Bronchial epithelial cell (primary cell): ENCODE results near the gene CNTN1. TPM values are rescaled to one million over a fixed set of nuclear protein-coding genes. Genes with fewer than 3 reads are reported as not detected.

Source experiments
- DNase-seq: peaks from one replicate; pipeline ENCODE4 v3.0.0-alpha.2; 2010; ENCODE audit warnings: low read depth
- FAIRE-seq: peaks from 2 replicates; lab custom pipeline; 2011; peaks lifted over from hg19 to GRCh38; lab: Jason Lieb, UNC
- H3K27me3 ChIP-seq: 2 replicates; pipeline ENCODE4 v1.5.1; 2011; ENCODE audit warnings: low read length; ENCODE audit not compliant: control insufficient read depth, insufficient read depth
- H3K36me3 ChIP-seq: 2 replicates; pipeline ENCODE4 v1.5.1; 2011; ENCODE audit warnings: low read length; ENCODE audit not compliant: control insufficient read depth, insufficient read depth
- H3K4me3 ChIP-seq: 2 replicates; pipeline ENCODE4 v1.5.1; 2011; ENCODE audit warnings: mild to moderate bottlenecking, low read depth, low read length, control low read depth
- CTCF ChIP-seq: IDR thresholded peaks from 2 replicates; pipeline ENCODE4 v1.5.1; 2011; ENCODE audit warnings: mild to moderate bottlenecking, moderate library complexity, low read length, control low read depth, inconsistent platforms; ENCODE audit not compliant: insufficient read depth, severe bottlenecking
- total RNA-seq: library from RNA; depleted of rRNA; stranded (reverse); fragments of >200 nt; gene quantifications from 2 replicates; pipeline ENCODE4 v1.2.1, GENCODE V29; 2014

The CNTN1 gene
- total RNA-seq, 1 donor from 2014 or later = 2.4 TPM

GRCh38 chr12:40917561-40917960 lies 225.3 kb downstream of the CNTN1 start:
- Histone ChIP-seq H3K4me3 (no peak overlapping the region), H3K36me3 (no peaks in the 10 kb centered on the region), H3K27me3 (no peaks in the 10 kb centered on the region)
- TF ChIP-seq CTCF = no peak
- DNase-seq (peak; percentile 19), FAIRE-seq (no peak)

- Histone ChIP-seq H3K4me3 (no peak overlapping the region), H3K36me3 (no peaks in the 10 kb centered on the region), H3K27me3 (no peaks in the 10 kb centered on the region)
- DNase-seq (peak; percentile 32), FAIRE-seq (no peak)
- peak; percentile 42 for TF ChIP-seq CTCF
These were observed 229.4 kb downstream of the CNTN1 start for GRCh38 chr12:40921563-40922163.

GRCh38 chr12:40937891-40938290 lies 245.7 kb downstream of the CNTN1 start:
- Histone ChIP-seq H3K36me3 (no peaks in the 10 kb centered on the region), H3K27me3 (no peaks in the 10 kb centered on the region), H3K4me3 (no peak overlapping the region)
- no peak for DNase-seq
- no peak for FAIRE-seq
- no peak for TF ChIP-seq CTCF

- no peak for TF ChIP-seq CTCF
- DNase-seq = peak; percentile 23
- FAIRE-seq = no peak
- no peak overlapping the region for H3K4me3 ChIP-seq
- H3K27me3 ChIP-seq = no peaks in the 10 kb centered on the region
- H3K36me3 ChIP-seq = no peaks in the 10 kb centered on the region
These were observed 250.1 kb downstream of the CNTN1 start for GRCh38 chr12:40942326-40942725.

- FAIRE-seq (no peak), DNase-seq (no peak)
- Histone ChIP-seq H3K36me3 (no peaks in the 10 kb centered on the region), H3K4me3 (no peak overlapping the region), H3K27me3 (no peaks in the 10 kb centered on the region)
- no peak for TF ChIP-seq CTCF
These were observed 253.5 kb downstream of the CNTN1 start for GRCh38 chr12:40945772-40946171.

GRCh38 chr12:40946612-40947194 lies 254.5 kb downstream of the CNTN1 start:
- DNase-seq (peak; percentile 46), FAIRE-seq (no peak)

More at GRCh38 chr12:40946612-40947194, 254.5 kb downstream of the CNTN1 start:
- no peaks in the 10 kb centered on the region for H3K36me3 ChIP-seq
- no peaks in the 10 kb centered on the region for H3K27me3 ChIP-seq
- no peak for TF ChIP-seq CTCF
- no peak overlapping the region for H3K4me3 ChIP-seq
